MCF 10A (cell line): ENCODE measurements around the gene CCDC190. TPM values are rescaled to one million over a fixed set of nuclear protein-coding genes. Genes with fewer than 3 reads are reported as not detected.

Experiments used
- BruUV-seq: library from RNA; stranded (reverse); fragments of 400-500 nt; replicated peaks from 2 replicates; lab custom pipeline; 2021; lab: Mats Ljungman, UMichigan
- CTCF ChIA-PET: fragments of 300-600 bp; sonication (Branson Sonifier 250); formaldehyde crosslinking; extraction: SDS; loops from one replicate; lab custom pipeline; 2021; ENCODE audit warnings: antibody characterized with exemption, inconsistent platforms; lab: Yijun Ruan, JAX
- POLR2A ChIA-PET: fragments of 300-600, 350-650 bp; sonication (Branson Sonifier 250); formaldehyde crosslinking; extraction: SDS; loops from one replicate; lab custom pipeline; 2020; ENCODE audit warnings: antibody characterized with exemption, inconsistent platforms; lab: Yijun Ruan, JAX
- DNase-seq: peaks from one replicate; pipeline ENCODE4 v3.0.0-alpha.2; 2018; ENCODE audit not compliant: unreplicated experiment
- H3K27ac Mint-ChIP-seq: one replicate; pipeline ENCODE4 v1.8.0; 2022; ENCODE audit warnings: mild to moderate bottlenecking, low read depth, mixed read lengths; ENCODE audit not compliant: unreplicated experiment
- H3K27me3 Mint-ChIP-seq: one replicate; pipeline ENCODE4 v1.8.0; 2022; ENCODE audit warnings: mixed read lengths; ENCODE audit not compliant: insufficient read depth, unreplicated experiment
- H3K36me3 Mint-ChIP-seq: one replicate; pipeline ENCODE4 v1.8.0; 2022; ENCODE audit warnings: mild to moderate bottlenecking, moderate library complexity, mixed read lengths; ENCODE audit not compliant: insufficient read depth, unreplicated experiment
- H3K4me1 Mint-ChIP-seq: one replicate; pipeline ENCODE4 v1.8.0; 2022; ENCODE audit warnings: mixed read lengths; ENCODE audit not compliant: insufficient read depth, unreplicated experiment
- H3K4me3 Mint-ChIP-seq: one replicate; pipeline ENCODE4 v1.8.0; 2022; ENCODE audit warnings: mild to moderate bottlenecking, moderate library complexity, mixed read lengths; ENCODE audit not compliant: unreplicated experiment
- H3K9me3 Mint-ChIP-seq: one replicate; pipeline ENCODE4 v1.8.0; 2022; ENCODE audit warnings: mixed read lengths; ENCODE audit not compliant: unreplicated experiment
- intact Hi-C: fragments of 100-400 bp; cut with micrococcal nuclease; formaldehyde crosslinking; loops from 2 replicates; pipeline ENCODE4 v1.14.1; 2022
- total RNA-seq: library from RNA; stranded (reverse); gene quantifications from 2 replicates; pipeline ENCODE4 v1.2.3, GENCODE V29; 2022
- TF ChIP-seq, protein P1 (sequence below): fragments of 200-600 bp; IDR thresholded peaks from one replicate; pipeline ENCODE4 v1.8.0; 2022; ENCODE audit warnings: antibody characterized with exemption, mild to moderate bottlenecking; ENCODE audit not compliant: unreplicated experiment

CCDC190 gene
- total RNA-seq, 1 experiment from 2014 or later = not detected

DNA sequence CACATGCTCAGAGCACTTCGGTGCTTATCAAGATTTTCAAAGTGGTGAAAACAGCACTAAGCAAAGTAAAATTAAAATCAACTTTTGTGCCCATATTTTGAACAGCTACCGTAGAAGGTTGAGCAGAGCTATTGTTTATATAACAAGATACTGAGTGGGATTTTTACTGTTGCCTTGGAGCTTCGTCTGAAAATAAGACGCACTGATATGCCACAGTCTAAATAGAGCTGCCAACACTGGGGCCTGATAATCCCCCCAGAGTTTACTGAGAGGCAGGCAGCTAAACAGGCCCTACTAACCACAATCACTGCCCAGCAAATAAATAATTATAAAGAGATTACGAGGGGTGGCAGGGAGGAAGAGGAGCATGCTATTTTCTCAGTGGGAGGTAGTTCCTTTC lies 650 bp upstream of the CCDC190 start:
- Mint-ChIP-seq H3K4me1 (peaks cover 12% of the 10 kb centered on the region), H3K36me3 (no peaks in the 10 kb centered on the region)

DNA sequence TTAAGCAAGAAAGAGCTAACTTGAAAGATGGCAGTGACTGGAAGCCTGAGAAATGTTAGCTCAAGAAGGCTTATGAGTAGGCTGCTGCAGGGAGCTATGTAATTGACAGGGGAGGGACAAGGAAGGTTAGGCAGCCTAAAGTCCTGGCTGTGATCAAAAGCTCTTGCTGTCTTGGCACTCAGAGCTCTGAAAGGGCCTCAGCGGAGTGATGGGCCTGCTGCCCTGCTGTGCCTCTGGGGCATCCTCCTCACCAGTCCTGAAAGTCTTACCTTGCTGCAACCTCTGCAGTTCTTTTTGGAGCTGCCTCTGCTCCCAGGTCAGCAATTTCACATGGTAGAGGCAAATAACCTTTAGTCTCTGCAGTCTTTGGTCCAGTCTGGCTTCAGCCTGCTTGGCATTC lies 1.8 kb downstream of the CCDC190 start:
- Mint-ChIP-seq H3K4me3 (no peak overlapping the region), H3K27ac (no peak overlapping the region), H3K27me3 (peaks cover 46% of the 10 kb centered on the region), H3K9me3 (peaks cover 4% of the 10 kb centered on the region), H3K36me3 (no peaks in the 10 kb centered on the region), H3K4me1 (peaks cover 32% of the 10 kb centered on the region)
- TF ChIP-seq, protein P1, sequence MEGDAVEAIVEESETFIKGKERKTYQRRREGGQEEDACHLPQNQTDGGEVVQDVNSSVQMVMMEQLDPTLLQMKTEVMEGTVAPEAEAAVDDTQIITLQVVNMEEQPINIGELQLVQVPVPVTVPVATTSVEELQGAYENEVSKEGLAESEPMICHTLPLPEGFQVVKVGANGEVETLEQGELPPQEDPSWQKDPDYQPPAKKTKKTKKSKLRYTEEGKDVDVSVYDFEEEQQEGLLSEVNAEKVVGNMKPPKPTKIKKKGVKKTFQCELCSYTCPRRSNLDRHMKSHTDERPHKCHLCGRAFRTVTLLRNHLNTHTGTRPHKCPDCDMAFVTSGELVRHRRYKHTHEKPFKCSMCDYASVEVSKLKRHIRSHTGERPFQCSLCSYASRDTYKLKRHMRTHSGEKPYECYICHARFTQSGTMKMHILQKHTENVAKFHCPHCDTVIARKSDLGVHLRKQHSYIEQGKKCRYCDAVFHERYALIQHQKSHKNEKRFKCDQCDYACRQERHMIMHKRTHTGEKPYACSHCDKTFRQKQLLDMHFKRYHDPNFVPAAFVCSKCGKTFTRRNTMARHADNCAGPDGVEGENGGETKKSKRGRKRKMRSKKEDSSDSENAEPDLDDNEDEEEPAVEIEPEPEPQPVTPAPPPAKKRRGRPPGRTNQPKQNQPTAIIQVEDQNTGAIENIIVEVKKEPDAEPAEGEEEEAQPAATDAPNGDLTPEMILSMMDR = no peak
- no peak for DNase-seq
- BruUV-seq = no TSS peak
- ChIA-PET CTCF (interaction anchor here (0.6 to 9.7 kb wide), 7 partner anchors 9 to 458 kb away, joined by 3 to 107 read pairs (median 6); no protein-coding TSS in a partner anchor), POLR2A (interaction anchor here (1.3 kb wide), 1 partner anchor 13 kb away, joined by 3 read pairs; no protein-coding TSS in a partner anchor)
- intact Hi-C loops = no loop called here

More for the DNA sequence above, 650 bp upstream of the CCDC190 start:
- CTCF ChIA-PET = interaction anchor here (0.5 to 9.7 kb wide), 10 partner anchors 8 to 444 kb away, joined by 3 to 107 read pairs (median 5); no protein-coding TSS in a partner anchor
- Mint-ChIP-seq H3K9me3 (peaks cover 8% of the 10 kb centered on the region), H3K27me3 (peaks cover 52% of the 10 kb centered on the region), H3K27ac (no peak overlapping the region), H3K4me3 (no peak overlapping the region)
- POLR2A ChIA-PET = no interaction called here
- intact Hi-C loops = no loop called here
- BruUV-seq = no TSS peak
- no peak for DNase-seq
- TF ChIP-seq, protein P1 = no peak

DNA sequence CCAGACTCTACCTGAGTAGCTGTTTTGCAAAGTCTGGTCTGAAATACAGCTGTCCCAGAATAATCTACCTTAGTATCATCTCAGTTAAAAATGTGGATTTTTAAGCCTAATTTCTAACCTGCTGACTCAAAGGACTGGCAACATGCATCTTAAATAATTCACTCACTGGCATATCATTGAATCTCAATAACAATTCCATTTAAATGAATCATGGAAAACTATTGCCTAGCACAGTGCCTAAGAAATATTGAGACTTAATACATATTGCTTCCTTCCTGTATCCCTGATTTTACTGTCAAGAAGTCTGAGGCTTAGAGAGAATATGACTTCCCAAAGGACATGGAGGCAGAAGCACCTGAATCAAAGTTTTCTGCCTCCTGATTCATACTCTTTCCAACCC lies 3.1 kb downstream of the CCDC190 start:
- no peak overlapping the region for H3K27ac Mint-ChIP-seq
- TF ChIP-seq, protein P1 = no peak
- H3K4me1 Mint-ChIP-seq = peaks cover 32% of the 10 kb centered on the region
- H3K27me3 Mint-ChIP-seq = peaks cover 45% of the 10 kb centered on the region
- no peak overlapping the region for H3K4me3 Mint-ChIP-seq
- H3K9me3 Mint-ChIP-seq = no peaks in the 10 kb centered on the region
- no TSS peak for BruUV-seq
- intact Hi-C loops = no loop called here
- no peaks in the 10 kb centered on the region for H3K36me3 Mint-ChIP-seq
- DNase-seq = no peak
- ChIA-PET CTCF (interaction anchor here (0.5 to 9.7 kb wide), 9 partner anchors 10 to 464 kb away, joined by 3 to 107 read pairs (median 6); partner anchors contain the start of gene NUF2), POLR2A (no interaction called here)

DNA sequence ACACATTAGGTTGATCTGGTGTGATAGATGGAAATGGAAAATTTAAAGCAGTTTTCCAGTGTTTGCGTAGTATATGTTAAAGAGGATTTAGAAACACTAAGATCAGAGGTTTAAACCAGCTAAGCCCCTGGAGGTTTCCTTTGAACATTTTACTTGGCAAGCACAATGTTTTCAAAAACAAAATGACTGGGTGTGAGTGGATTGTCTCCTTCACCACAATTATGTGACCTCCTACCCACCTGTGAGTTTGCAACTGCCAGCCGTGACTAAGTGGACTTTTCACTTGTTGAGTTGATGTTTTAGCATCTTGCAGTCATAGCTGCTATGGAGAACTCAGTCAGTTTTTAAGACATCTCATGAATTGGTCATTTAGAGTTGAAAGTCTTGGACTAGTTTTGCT lies 4.7 kb downstream of the CCDC190 start:
- TF ChIP-seq, protein P1 = no peak
- H3K36me3 Mint-ChIP-seq = no peaks in the 10 kb centered on the region
- BruUV-seq = no TSS peak
- H3K27ac Mint-ChIP-seq = peak overlapping the region; percentile 61
- CTCF ChIA-PET = interaction anchor here (1.2 to 9.7 kb wide), 7 partner anchors 8 to 459 kb away, joined by 3 to 107 read pairs (median 10); no protein-coding TSS in a partner anchor
- H3K27me3 Mint-ChIP-seq = peaks cover 45% of the 10 kb centered on the region
- POLR2A ChIA-PET = interaction anchor here (0.6 to 0.8 kb wide), 3 partner anchors 61 to 357 kb away, joined by 3 read pairs; no protein-coding TSS in a partner anchor
- H3K4me3 Mint-ChIP-seq = no peak overlapping the region
- peak; percentile 98 for DNase-seq
- H3K4me1 Mint-ChIP-seq = peaks cover 32% of the 10 kb centered on the region
- no peaks in the 10 kb centered on the region for H3K9me3 Mint-ChIP-seq
- intact Hi-C loops = no loop called here
